SIG-M5 treated with dmso at 0.1 percent for 504 hours (cell line): Measurements from ENCODE around the gene VPS51.
"Not testable (repeated sequence)": the region's sequence is repeated elsewhere in the genome, so short reads cannot be mapped to it uniquely, and the experiment has no call there.

Experiments
- DNase-seq: peaks from one replicate; lab custom pipeline; 2025; ENCODE audit not compliant: unreplicated experiment; lab: John Stamatoyannopoulos, UW

VPS51 gene

DNA sequence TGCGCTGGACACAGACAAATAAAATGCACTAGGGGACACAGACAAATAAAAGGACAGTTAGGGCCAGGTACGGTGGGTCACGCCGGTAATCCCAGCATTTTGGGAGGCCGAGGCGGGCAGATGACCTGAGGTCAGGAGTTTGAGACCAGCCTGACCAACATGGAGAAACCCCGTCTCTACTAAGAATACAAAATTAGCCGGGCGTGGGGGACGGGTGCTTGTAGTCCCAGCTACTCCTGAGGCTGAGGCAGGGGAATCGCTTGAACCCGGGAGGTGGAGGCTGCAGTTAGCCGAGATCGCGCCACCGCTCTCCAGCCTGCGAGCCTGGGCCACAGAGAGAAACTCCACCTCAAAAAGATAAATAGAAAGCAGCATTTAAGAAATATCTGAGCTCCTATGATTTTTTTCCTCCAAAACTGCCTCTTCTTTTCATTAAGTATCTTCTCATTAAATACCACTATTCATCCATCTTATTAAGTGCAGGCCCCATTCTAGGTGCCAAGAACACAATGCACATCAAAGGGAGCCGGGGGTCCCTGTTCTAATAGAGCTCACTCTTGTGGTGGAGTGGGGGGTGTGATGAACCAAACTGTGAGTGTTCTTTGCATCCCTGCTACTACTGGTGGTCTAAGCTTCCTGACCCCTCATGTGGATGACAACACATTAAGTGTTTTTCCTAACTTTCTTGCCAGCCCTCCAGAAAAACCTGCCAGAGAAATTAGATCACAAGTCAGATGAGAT lies 22.3 kb downstream of the VPS51 start:
- DNase-seq: no peak

DNA sequence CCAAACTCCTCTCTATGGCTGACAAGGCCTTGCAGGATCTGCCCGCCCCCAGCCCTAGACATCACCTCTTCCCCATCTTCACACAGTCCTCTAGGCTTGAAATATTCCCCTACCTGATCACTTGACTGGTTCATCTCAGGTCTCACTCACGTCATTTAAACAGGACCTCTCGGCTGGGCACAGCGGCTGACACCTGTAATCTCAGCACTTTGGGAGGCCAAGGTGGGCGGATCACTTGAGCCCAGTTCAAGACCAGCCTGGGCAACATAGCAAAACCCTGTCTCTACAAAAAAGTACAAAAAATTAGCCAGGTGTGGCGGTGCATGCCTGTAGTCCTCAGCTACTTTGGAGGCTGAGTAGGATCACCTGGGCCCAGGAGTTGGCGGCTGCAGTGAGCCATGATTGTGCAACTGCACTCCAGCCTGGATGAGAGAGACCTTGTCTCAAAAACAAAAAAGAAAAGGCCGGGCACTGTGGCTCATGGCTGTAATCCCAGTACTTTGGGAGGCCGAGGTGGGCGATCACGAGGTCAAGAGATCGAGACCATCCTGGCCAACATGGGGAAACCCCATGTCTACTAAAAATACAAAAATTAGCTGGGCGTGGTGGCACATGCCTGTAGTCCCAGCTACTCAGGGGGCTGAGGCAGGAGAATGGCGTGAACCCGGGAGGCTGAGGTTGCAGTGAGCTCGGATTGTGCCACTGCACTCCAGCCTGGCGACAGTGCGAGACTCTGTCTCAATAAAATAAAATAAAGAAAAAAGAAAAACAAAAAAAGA lies 23.1 kb downstream of the VPS51 start:
- DNase-seq: not testable (repeated sequence)

DNA sequence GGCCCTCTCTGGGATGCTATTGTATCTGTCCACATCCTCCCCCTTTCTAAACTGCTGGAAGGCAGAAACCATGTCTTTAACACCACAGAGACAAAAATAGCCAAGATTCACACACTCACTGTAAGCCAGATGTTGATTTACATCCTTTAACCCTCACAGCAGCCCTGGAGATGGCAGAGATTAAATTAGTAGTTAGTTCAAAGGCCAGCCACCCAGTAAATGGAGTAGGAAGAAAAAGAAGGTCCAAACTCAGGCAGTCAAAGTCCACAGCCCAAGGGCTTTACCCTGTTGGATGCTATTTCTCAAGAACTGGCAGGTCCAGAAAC lies 23.6 kb downstream of the VPS51 start:
- no peak for DNase-seq

DNA sequence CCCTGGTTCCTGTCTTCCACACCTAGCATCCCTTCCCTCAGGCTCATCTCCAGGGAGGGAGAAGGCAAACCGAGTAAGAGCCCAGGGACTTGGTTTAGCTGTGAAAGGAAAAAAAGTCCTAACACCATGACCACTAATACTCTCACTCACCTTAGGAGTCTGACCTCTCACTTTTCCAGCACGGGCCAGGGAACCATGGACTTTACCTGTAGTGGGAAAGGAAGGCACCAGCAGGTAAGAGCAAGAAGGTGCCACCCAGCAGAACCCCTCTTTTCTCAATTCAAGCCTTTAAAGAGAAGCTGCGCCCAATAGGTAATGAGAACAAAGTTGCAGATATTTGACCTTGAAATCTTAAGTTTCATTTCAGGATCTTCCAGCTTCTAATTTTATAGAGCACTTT lies 24.8 kb downstream of the VPS51 start:
- DNase-seq: no peak

DNA sequence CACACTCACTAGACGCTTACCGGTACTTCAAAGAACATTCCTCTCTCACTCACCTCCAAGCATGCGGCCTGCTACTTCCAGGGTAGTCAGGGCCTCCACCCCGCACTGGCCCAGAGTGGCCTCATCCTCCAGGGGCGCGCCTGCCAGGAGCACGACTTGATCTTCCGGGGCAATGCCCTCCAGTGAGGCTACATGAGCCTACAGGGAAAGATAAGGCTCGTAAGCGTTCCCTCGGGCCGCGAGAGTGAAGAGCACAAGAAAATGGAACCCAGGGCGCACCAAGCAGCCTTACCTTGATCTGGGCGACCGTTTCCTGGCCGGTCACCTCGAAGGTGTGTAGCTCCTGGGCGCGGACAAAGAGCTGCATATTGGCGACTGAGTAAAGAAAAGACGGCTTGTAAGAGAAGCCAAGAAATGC lies 25.4 kb downstream of the VPS51 start:
- no peak for DNase-seq

DNA sequence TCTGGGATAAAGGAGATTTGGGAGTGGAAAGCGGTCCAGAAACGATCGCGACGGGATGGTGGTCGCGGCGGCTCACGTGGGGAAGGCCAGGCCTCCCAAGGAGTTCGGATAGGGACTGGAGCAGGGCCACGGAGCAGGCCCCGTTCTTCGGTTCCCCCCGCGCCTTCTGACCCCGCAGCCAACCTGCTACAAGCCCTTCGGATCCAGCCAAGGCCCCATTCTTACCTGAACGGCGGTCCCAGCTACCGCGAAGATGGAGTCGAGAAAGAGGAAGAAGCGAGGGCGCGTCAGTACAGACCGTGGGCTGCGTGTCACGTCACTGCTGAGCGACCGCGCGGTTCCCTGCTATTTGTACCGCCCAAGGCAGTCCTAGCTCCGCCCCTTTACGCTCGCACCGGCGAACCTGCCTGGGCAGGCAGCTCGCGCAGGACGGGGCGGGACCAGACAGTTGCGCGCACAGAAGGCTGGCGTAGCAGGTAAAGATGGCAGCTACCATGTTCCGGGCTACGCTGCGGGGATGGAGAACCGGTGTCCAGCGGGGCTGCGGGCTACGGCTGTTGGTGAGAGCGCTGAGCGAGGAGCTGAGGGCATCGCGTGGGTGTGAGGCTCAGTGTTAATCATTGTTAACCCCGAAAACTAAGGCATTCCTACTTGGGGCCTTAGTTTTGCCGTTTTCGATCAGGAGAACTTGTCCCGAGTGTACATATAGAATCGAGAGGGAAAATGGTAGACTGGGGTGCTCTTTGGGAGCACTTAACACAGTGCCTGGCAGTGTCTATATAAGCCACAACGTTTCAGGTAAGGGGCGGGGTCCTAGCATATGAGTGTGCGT lies 26.1 kb downstream of the VPS51 start, which contains the start of the genes FAU and MRPL49:
FAU (minus strand) TSS at position 270 of the 832 bp plus-strand sequence. CDS start 321 bp downstream, outside the sequence.
MRPL49 (plus strand) TSS at position 457 of the 832 bp plus-strand sequence; CDS start at position 483, 26 bp downstream.
- DNase-seq: peak; percentile 98

DNA sequence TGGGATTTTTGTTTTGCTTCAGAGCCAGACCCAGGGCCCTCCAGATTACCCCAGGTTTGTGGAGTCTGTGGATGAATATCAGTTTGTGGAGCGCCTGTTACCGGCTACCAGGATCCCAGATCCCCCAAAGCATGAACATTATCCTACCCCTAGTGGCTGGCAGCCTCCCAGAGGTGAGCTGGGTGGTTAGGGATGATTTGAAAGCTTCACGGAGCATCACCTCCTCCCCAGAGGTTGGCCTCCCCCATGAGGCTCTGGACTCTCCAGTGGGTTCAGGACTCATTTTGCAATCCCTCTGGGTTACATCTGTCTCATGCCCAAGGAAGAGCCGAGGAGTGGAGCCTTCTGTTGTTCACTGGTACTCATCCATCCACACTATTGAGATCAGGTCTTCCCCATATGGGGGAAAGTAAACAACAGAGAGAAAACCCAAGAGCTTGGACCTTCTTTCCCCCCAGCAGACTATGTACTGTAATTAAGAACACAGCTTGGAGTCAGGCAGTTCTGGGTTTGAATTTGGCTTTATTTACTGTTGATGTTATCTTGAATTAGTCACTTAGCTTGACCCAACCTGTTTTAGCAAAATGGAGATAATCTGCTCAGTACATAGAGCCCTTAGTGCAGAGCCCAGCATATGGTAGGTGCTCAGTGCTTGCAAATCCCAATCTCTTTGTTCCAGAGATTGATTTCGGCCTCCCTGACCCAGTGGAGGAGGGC lies 28.6 kb downstream of the VPS51 start:
- DNase-seq: no peak

DNA sequence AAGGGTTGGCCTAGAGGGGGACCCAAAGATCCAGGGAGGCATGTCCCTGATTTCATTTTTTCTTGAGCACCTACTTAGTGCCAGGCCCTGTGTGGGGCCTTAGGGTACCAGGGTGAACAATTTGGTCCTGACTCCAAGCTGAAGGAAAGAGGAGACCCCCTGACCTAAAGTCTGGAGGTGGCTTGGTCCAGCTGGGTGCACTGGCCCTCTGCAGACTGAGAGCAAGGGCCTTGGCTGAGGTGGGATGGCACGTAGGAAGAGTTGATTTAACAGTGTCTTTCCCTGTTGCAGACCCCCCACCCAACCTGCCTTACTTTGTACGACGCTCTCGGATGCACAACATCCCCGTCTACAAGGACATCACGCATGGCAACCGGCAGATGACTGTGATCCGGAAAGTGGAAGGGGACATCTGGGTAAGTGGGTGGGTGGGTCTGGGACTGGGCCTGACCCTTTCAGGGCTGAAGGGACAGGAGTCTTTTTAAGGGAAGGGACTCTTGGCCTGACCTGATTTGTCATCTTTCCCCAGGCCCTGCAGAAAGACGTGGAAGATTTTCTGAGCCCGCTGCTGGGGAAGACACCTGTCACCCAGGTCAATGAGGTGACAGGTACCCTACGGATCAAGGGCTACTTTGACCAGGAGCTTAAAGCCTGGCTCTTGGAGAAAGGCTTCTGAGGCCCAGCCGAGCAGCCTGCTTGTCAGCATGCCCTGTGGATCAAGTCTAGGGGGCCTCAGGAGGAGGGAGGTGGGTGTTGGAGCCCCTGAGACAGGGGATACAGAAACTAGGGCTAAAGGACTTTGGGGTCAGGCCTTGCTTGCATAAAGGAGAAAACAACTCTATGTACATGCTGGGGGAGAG lies 29.4 kb downstream of the VPS51 start:
- no peak for DNase-seq

DNA sequence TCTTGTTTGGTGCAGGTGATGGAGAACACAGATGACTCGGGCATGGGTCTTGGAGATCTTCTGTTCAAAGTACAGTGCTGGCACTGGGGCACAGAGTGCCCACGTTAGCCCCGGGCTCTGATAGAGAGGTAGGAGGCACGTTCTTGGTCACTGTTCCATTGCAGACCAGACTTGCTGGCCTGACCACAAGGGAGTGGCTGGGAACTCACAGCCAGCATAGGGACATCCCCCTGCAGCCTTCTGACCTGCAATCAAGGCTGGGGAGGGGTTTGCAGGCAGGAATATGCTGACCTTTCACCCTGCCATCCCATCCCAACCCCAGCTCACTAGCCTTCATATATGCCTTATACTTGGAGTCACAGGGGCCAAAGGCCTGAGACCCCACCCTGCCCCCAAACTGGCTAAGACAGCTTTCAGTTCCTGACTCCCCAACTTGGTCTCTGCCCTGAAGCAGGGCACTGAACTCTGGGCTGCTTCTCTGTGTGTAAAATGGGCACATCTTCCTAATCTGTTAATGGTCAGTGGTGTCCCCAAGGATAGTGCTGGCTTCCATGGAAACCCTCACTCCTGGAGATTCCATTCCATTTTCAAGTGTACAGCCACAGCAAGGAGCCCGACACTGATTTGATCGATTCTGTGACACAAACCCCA lies 30.7 kb downstream of the VPS51 start:
- no peak for DNase-seq

DNA sequence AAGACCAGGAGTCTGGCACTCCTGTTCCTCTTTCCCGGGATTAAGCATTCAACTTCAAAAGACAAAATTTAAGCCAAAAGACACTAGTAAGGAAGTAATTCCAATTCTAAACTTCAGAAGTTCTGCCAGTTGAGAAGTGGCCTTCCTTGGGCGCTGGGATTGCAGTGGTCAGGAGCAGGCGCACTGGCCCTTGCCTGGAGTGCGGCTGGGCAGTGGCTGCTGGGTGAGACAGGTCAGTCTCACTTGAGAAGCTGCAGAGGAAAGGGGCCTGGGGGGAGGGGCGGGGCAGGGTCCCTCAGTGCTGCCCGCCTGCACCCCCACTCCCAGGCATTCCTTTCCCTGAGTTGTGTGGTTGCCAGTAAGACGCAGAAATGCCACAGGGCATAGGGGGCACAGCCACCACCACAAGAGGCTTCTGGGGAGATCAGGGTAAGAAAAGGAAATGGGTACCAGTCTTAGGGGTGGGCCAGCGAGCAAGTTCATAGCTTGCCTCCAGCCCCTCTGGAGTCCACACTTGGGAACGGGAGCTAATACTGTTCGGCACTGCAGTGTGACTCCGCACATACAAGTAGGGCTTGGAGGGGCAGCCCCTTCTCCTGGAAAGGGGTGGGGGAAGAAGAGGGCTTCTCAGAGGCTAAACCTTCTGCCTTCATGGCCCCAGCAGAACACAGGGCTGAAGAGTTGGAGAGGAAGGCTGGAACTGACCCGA lies 31.6 kb downstream of the VPS51 start:
- DNase-seq: no peak

DNA sequence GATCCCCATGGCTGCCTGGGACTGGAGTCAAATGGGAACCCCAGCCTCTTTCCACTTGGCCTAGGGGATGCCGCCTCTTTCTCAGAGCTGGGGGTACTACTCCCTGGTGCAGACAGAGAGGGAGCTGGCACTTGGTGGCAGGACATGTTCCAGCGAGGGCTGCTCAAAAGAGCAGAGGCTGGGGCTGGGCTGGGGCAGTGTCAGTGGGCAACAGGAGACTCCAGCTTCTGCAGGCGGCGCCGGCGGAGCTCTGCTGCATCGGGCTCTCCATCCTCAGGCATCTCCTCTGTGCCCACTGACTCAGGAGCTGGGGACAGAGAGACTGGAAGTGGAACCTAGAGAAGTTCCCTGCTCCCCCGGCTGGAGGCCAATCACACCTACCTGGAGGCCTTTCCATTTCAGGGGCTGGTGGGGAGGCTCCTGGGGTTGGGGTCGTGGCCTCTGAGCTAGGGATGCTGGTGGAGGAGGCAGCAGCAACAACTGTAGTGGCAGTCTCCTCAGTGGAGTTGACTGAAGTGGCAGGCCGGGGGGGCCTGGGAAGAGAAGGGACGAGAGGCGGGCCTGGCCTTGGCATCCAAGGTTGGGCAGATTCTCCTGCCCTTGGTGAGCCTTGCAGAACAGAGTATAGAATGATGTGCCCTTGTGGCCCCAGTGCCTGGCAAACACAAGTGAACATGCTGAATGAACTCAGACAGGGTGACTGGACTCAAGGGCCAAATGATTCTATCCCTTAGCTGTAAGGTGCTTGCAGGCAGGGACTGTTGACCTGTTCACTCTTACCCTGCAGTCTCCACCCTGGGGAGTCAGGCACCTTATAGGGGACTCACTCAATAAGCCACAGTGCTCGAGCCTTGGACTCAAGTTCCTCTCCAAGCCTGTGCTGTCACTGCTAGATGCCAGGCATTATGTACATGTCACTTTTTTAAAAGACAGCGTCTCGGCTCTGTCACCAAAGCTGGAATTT lies 32.5 kb downstream of the VPS51 start:
- DNase-seq: no peak

DNA sequence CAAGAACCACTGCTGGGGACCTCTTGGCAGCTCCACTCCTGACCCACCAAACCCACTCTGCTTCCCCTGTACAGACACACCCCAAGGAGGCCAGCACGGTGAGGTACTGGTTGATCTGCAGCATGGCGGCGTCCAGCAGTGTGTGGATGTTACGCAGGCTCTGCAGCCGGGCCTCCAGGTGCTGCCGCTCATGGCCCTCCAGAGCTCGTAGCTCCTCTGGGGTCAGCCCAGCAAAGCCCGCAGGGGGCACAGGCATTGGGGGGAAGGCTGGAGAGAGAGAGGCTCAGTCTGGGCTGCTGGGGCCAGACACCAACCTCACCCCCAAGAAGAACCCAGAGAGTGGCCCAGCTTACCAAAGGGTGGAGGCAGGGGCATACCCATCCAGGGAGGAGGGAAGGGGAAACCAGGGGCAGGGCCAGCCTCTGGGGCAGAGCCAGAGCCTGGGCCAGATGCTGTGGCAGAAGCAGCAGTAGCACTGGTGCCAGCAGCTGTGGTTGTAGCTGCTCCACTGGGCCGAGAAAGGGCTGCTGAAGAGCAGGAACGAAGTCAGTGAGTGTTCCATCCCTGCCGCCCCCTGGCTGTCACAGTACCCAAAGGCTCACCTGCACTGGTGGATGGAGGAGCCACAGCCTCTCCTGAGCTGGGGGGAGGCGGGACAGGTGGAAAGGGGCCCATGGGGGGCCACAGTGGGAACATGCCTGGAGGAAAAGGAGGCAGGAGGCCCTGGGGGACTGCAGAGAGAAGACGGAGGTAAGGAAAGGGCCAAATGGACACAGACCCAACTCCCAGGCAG lies 33.8 kb downstream of the VPS51 start:
- no peak for DNase-seq

DNA sequence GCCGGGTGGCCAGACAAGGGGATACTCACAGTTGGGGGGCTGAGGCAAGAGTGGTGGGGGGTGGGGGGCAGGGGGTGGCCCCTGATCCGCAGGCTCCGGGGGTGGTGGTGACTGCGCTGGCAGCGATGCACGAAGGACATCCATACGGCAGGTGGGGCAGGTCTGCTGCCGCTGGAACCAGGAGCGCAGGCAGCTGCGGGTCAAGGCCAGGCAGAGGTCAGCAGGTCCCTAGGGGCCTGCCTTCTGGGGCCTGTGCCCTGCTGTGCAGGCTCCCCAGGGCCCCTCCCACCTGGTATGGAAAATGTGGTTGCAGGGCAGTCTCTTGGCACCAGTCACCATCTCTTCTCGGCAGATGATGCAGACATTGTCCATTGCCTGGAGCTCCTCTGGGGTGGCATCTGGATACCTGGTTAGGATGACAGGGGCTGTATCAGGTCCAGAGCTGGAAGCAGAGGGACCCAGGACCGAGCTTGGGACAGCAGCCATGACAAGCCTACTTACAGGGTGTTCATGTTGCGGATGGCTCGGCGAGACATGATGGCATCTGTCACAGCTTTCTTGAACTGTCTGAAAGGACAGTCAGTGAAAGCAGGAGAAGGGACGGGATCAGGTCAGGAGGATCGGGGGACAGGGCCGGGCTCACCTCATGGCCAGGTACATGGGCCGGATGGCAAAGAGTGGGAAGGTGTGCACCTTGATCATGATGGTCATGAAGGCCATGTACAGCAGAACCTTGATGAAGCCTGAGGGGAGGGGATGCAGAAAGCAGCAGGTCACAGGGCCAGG lies 34.8 kb downstream of the VPS51 start:
- DNase-seq: no peak

DNA sequence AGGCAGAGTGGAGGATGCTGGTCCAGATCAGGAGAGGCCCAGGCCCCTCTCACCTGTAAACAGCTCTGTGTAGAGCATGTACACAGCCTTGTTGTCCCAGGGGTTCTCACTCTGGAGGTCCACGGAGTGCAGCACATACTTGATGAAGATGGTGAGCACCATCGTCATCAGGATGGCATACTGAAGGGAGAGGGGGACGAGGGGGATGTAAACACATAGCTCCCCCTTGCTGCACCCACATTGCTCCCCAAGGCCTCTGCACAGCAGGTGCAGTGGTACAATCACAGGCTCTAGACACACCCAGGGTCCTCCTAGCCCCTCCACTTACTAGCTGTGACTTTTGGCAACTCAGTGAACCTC lies 35.4 kb downstream of the VPS51 start:
- no peak for DNase-seq

DNA sequence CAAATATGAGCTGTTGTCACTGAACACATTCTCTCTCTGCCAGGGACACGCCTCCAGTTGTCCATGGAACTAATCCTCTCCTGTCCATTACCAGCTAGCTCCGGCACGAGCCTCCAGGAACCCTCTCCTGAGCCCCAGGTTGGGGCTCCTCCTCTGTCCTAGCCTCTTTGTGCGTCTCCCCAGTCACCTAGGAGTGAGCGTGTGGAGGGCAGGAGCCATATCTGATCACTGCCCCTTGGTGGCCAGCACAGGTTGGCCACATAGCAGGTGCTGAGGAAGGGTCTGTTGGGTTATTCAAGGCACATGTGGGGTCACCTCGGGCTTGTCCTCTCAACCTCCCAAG lies 35.9 kb downstream of the VPS51 start:
- DNase-seq: no peak

DNA sequence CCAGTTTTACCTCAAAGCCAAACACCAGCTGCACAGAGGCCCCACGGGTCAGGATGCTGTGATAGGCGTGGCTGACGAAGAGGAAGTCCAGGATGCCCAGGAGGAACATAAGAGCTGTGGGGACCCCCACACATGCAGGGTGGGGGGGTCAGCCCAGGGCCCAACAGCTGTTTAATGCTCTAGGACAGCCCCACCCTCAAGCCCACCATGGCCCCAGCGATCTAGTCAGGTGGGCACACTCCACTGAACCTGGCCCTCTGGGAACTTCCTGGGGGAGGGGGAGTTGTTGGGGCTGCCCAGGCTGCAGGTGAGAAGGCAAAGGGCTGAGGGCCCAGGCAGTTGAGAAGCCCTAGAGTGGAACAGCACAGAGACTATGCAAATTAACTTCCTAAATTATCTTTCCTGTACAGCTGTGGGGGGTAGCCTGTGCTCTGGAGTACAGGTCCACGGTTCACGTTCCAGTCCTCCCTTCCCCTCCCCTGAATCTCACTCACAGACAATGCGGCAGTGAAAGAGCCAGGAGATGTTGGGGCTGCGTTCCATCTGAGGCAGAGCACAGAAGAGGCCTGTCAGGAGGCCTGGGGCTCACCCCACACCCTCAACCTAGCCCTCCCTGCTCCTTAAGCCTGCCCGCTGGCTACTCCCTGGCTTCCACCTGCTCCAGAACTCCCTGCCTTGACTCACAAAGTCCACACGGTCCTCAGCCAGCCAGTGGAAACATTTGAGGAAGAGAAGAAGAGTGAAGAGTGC lies 36.4 kb downstream of the VPS51 start:
- DNase-seq: no peak
